GM19043 (cell line): ENCODE measurements around the gene PGAM5.
"Not testable (repeated sequence)": the region's sequence is repeated elsewhere in the genome, so short reads cannot be mapped to it uniquely, and the experiment has no call there.

ENCODE experiments used
- ATAC-seq: cut with Tn5 transposase; IDR thresholded peaks from one replicate; pipeline ENCODE4 v1.9.1; 2021; ENCODE audit warnings: low read depth; ENCODE audit not compliant: unreplicated experiment

Gene PGAM5

DNA sequence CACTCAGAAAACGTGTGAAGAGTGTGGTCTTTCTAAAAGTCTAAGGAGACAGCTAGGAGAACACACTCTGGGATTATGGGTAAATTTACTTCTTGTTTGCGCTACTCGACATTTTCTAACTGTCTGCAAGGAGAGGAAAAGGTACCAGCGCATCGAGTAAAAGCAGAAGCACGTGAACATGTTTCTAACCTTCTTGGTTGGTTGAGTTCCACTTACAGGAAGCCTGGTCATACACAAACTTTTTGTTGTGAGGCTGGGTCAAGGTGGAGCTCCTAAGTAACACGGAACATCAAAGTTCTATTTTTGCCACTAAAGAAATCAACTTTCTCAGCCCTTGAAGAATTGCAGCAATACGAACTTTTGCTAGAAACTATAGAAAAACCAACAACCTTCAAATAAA is 31.0 kb downstream of the PGAM5 start:
- ATAC-seq, result no peak

- ATAC-seq, result no peak
These were observed 33.2 kb downstream of the PGAM5 start for GRCh38 chr12:132743831-132744230.

- ATAC-seq, result no peak
These were observed 36.0 kb downstream of the PGAM5 start for GRCh38 chr12:132746613-132747012.

DNA sequence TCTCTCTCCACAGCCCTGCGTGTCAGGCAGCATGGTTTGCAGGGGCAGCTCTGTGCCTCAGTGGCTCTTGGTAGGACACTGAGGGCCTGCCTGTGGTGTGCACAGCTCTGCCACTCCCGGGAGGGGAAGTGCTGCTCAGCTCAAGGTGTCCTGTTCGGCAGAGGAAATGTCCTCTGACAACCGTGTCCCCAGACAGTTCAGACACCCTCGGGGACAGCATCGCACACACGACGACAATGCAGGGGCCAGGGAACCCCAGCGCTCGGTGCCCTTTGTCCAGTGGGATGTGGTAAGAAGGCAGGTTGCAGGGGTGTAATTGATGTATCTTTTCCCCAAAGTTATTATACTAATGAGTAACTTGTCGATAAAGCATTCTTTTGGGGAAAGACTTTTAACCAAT is 36.8 kb downstream of the PGAM5 start:
- ATAC-seq, result no peak

- ATAC-seq, result no peak
These were observed 37.3 kb downstream of the PGAM5 start for GRCh38 chr12:132747896-132748295.

GRCh38 chr12:132748319-132748718 is 37.7 kb downstream of the PGAM5 start:
- no peak for ATAC-seq

GRCh38 chr12:132753670-132754069 is 43.0 kb downstream of the PGAM5 start:
- not testable (repeated sequence) for ATAC-seq

DNA sequence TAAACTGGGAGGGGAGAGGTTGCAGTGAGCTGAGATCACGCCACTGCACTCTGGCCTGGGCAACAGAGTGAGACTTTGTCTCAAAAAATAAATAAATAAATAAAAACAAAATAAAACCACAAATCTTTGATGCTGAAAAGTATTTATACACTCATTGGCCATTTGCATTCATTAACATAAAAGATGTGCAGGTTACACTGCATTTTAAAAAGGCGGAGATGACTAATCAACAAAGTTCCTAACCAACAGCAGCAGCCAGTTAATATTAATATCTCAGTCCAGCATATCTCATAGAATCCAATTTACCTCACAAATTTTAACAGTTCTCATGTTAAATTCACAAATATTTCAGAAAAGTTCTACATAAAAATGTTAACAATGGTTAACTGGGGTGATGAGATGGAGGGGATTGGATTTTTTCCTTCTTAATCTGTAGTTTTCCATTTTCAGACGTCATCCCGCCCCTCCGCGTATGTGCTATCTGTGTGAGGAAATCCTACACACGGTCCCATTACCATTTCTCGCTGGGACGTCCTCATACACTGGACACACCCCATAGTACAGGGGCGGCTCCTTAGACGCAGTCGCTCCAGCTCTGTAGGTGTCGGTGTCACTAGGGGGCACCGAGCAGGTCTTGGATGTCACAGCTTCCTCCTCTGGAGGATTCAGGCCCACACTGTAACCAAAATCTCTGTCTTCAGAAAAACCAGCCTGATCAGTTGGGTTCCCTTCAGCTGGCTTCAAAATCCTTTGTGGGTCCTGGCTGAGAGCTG is 43.7 kb downstream of the PGAM5 start:
- no peak for ATAC-seq

- ATAC-seq, result not testable (repeated sequence)
These were observed 48.2 kb downstream of the PGAM5 start for GRCh38 chr12:132758825-132759224.

DNA sequence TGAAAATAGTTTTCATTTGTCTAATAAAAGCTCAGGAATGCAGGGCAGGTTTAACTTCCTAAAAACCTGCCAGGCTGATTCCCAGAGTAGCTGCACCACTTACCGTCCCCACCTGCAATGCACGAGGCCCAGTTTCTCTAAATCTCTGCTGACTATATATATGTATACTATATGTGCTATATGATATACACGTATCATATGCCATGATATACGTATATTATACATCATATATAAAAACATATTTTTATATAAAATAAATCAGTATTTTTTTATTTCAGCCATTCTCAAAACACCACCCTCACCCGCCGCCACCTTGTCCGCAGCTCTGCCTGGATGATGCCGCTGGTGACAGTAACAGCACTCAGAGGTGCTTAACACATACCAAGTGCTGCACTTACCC is 48.7 kb downstream of the PGAM5 start:
- ATAC-seq, result no peak

GRCh38 chr12:132761032-132761920 is 50.6 kb downstream of the PGAM5 start, which contains the start of gene ANKLE2:
ANKLE2 (minus strand) TSS chr12:132761832; CDS start chr12:132761798, 34 bp downstream.
- ATAC-seq, result peak; percentile 7

- peak; percentile 66 for ATAC-seq
These were observed 51.4 kb downstream of the PGAM5 start for GRCh38 chr12:132761921-132762583.

DNA sequence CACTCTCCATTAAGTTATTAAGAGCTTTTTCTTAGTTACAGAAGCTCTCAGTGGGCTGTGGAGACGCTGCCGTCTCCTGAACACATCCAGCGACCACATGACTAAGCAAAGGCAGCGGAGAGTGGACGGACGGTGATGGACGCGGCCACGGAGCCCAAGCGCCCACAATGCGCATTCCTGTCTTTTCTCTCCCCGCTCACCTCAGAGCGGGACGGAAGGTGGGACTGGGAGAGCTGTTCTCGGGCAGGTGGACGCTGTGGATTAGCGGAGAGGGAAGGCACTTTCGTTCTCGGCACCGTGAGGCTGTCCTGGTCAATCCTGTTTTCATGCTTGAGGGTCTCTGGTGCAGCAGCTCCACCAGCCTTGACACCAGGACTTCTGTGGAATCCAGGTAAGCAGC is 53.6 kb downstream of the PGAM5 start:
- no peak for ATAC-seq

DNA sequence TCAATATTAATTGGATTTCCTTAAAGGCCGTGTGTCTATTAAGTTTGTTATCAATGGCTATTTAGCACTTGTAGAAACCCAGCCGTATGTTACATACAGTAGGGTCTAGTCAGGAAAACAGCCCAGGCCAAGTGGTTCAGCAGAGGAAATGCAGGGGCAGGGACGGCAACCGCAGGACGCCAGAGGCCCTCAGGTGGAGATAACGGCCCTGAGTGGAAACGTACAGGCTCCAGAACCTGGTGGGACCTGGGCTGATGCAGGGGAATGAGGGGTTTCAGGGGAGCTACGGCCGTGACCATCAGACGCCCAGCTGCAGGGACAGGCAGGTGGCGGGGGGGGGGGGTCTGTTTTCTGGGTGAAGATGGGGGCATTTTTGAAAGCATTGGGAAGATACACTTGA is 54.7 kb downstream of the PGAM5 start:
- no peak for ATAC-seq

- no peak for ATAC-seq
These were observed 55.9 kb downstream of the PGAM5 start for GRCh38 chr12:132766380-132767085.

- ATAC-seq, result peak; percentile 44
These were observed 60.6 kb downstream of the PGAM5 start for GRCh38 chr12:132771126-132771838.
